Panc1 (cell line): ENCODE measurements around the gene ZNF25. TPM values are rescaled to one million over a fixed set of nuclear protein-coding genes. Genes with fewer than 3 reads are reported as not detected.
A peak's percentile ranks its signal among the peaks of the same experiment; 100 is the strongest.
"Not testable (repeated sequence)": the region's sequence is repeated elsewhere in the genome, so short reads cannot be mapped to it uniquely, and the experiment has no call there.

ENCODE experiments used
- ATAC-seq: fragments of 200-7000 bp; cut with Tn5 transposase; 2 replicates; pipeline ENCODE4 v1.9.1; 2020; ENCODE audit warnings: mild to moderate bottlenecking, moderate library complexity
- Bru-seq: library from RNA; stranded (reverse); fragments of 400-500 nt; gene quantifications from one replicate; lab custom pipeline; 2021; lab: Mats Ljungman, UMichigan
- BruChase-seq, 2 experiments: library from RNA; stranded (reverse); fragments of 400-500 nt; gene quantifications; one replicate each; lab custom pipeline; 2021; lab: Mats Ljungman, UMichigan
- BruUV-seq: library from RNA; stranded (reverse); fragments of 400-500 nt; replicated peaks from 2 replicates; lab custom pipeline; 2021; lab: Mats Ljungman, UMichigan
- CTCF ChIA-PET: fragments of 300-600 bp; sonication (Branson Sonifier 250); formaldehyde crosslinking; loops from one replicate; lab custom pipeline; 2022; ENCODE audit warnings: antibody characterized with exemption; lab: Charles Lee
- POLR2A ChIA-PET: fragments of 300-600 bp; sonication (Branson Sonifier 250); formaldehyde crosslinking; loops from one replicate; lab custom pipeline; 2022; ENCODE audit warnings: antibody characterized with exemption; lab: Charles Lee
- DNase-seq: peaks from one replicate; pipeline ENCODE4 v3.0.0-alpha.2; 2010; ENCODE audit warnings: low read depth, low spot score
- H3K27ac ChIP-seq: 2 replicates; pipeline ENCODE4 v1.5.1; 2011; ENCODE audit warnings: mild to moderate bottlenecking, low read length, inconsistent platforms
- H3K27me3 ChIP-seq: fragments of 200-500 bp; sonication (Bioruptor generic); 2 replicates; pipeline ENCODE4 v1.6.0; 2014; ENCODE audit warnings: low read length, inconsistent platforms; ENCODE audit not compliant: control insufficient read depth, insufficient read depth
- H3K36me3 ChIP-seq: fragments of 200-500 bp; sonication (Bioruptor generic); 2 replicates; pipeline ENCODE4 v1.5.1; 2014; ENCODE audit warnings: inconsistent platforms, mild to moderate bottlenecking, low read length, moderate library complexity; ENCODE audit not compliant: control insufficient read depth, insufficient read depth
- H3K4me1 ChIP-seq: 2 replicates; pipeline ENCODE4 v1.5.1; 2011; ENCODE audit warnings: inconsistent platforms, mild to moderate bottlenecking, low read length, moderate library complexity; ENCODE audit not compliant: control insufficient read depth, insufficient read depth
- H3K4me3 ChIP-seq, 2 experiments: 2 replicates each; pipeline ENCODE4 v1.5.1; 2011 to 2012; ENCODE audit warnings: low read depth in 2 of 2, low read length in 2 of 2, mild to moderate bottlenecking in 2 of 2, inconsistent platforms in 1 of 2, moderate library complexity in 1 of 2
- H3K9me3 ChIP-seq: fragments of 200-500 bp; sonication (Bioruptor generic); 2 replicates; pipeline ENCODE4 v1.5.1; 2014; ENCODE audit warnings: low read depth, mild to moderate bottlenecking, inconsistent platforms, low read length, moderate library complexity; ENCODE audit not compliant: control insufficient read depth, insufficient read depth
- CTCF ChIP-seq: fragments of 450-650 bp; IDR thresholded peaks from 2 replicates; pipeline ENCODE4 v1.5.1; 2017; ENCODE audit warnings: mild to moderate bottlenecking
- POLR2AphosphoS5 ChIP-seq: IDR thresholded peaks from 2 replicates; pipeline ENCODE4 v1.6.1; 2012; ENCODE audit warnings: mild to moderate bottlenecking, low read depth, low read length, moderate library complexity
- REST ChIP-seq, 2 experiments: IDR thresholded peaks; 2 replicates each; pipeline ENCODE4 v1.6.1; 2011 to 2012; ENCODE audit warnings: low read depth in 2 of 2, control low read depth in 1 of 2, low read length in 1 of 2, mild to moderate bottlenecking in 1 of 2, moderate library complexity in 1 of 2; ENCODE audit not compliant: insufficient read depth in 1 of 2
- SIN3A ChIP-seq: IDR thresholded peaks from 2 replicates; pipeline ENCODE4 v1.6.1; 2012; ENCODE audit warnings: low read depth, mild to moderate bottlenecking, low read length, moderate library complexity, borderline replicate concordance; ENCODE audit not compliant: insufficient read depth
- TCF7L2 ChIP-seq: IDR thresholded peaks from 2 replicates; pipeline ENCODE4 v1.6.1; 2011; ENCODE audit warnings: mild to moderate bottlenecking, low read depth, low read length, inconsistent platforms
- in situ Hi-C: cut with HindIII; loops from 2 replicates; pipeline ENCODE4 v1.10.0; 2016; ENCODE audit warnings: low sequenced_read_pairs, low pct_unique_long_range_greater_than_20kb
- intact Hi-C: fragments of 100-400 bp; cut with micrococcal nuclease; formaldehyde crosslinking; loops from one replicate; pipeline ENCODE4 v1.10.0; 2022; ENCODE audit not compliant: unreplicated experiment
- long read RNA-seq: library from polyadenylated mRNA; unstranded; transcript quantifications from one replicate; pipeline ENCODE4 v2.0.0, GENCODE V29; 2021; ENCODE audit not compliant: unreplicated experiment
- polyA plus RNA-seq: library from polyadenylated mRNA; unstranded; fragments of >200 nt; gene quantifications from one replicate; pipeline ENCODE4 v1.2.1, GENCODE V29; 2012; ENCODE audit warnings: missing spikeins; ENCODE audit not compliant: insufficient read length
- total RNA-seq: library from RNA; stranded (reverse); gene quantifications from one replicate; pipeline ENCODE4 v1.2.1, GENCODE V29; 2021; ENCODE audit not compliant: unreplicated experiment

Gene ZNF25
- 2.9 TPM for total RNA-seq
- polyA plus RNA-seq: 2.3 TPM
- percentile 53 among the genes with signal in this experiment for Bru-seq, nascent RNA
- percentile 61 among the genes with signal in this experiment for BruChase-seq, experiment 1, labeled RNA remaining after a 2-hour chase
- percentile 62 among the genes with signal in this experiment for BruChase-seq, experiment 2, labeled RNA remaining after a 6-hour chase
- long read RNA-seq, full-length matches to known transcripts: 12 of 22 reads
- long read RNA-seq, partial matches to known transcripts: 1 of 22 reads
- long read RNA-seq, other reads (novel, unspliced or antisense): 9 of 22 reads

- peak; percentile 98 for ATAC-seq
- TF ChIP-seq TCF7L2 (peak; percentile 52), CTCF (peak; percentile 90), POLR2AphosphoS5 (no peak; the same call in 1 of the 2 replicates), REST (IDR thresholded peaks at IDR 0.05; ENCODE audit: insufficient read depth in 1 of 2, low read depth in 2 of 2, low read length in 1 of 2) (no peak), SIN3A (no peak)
- DNase-seq: peak; percentile 90
- CTCF ChIA-PET: interaction anchor here (0.6 to 1.2 kb wide), 8 partner anchors 13 to 683 kb away, joined by 3 to 14 read pairs (median 9); partner anchors contain the start of gene ZNF33A
- H3K4me3 ChIP-seq: peak within 1 kb of the TSS; percentile 67 to 71
- POLR2A ChIA-PET: interaction anchor here (0.7 kb wide), 1 partner anchor 32 kb away, joined by 6 read pairs; no protein-coding TSS in a partner anchor
- in situ Hi-C loops: no loop called here
- H3K36me3 ChIP-seq: no peaks in the 10 kb centered on the region
- no peaks in the 10 kb centered on the region for H3K27me3 ChIP-seq
- H3K9me3 ChIP-seq: no peaks in the 10 kb centered on the region
- intact Hi-C loops: no loop called here
- no peaks in the 10 kb centered on the region for H3K4me1 ChIP-seq
- peak within 1 kb of the TSS; percentile 80 for H3K27ac ChIP-seq
- no TSS peak for BruUV-seq
These were observed at the start of gene ZNF25 for GRCh38 chr10:37976091-37976879. TSS of gene ZNF25 (minus strand) at chr10:37976647. CDS start at chr10:37971722, 4,925 bp downstream.

- DNase-seq: no peak
- no peaks in the 10 kb centered on the region for H3K27me3 ChIP-seq
- TF ChIP-seq SIN3A (no peak), POLR2AphosphoS5 (no peak), REST (IDR thresholded peaks at IDR 0.05; ENCODE audit: insufficient read depth in 1 of 2, low read depth in 2 of 2, low read length in 1 of 2) (no peak), TCF7L2 (no peak), CTCF (no peak)
- no peaks in the 10 kb centered on the region; the same call in 1 of the 2 replicates for H3K36me3 ChIP-seq
- no peaks in the 10 kb centered on the region for H3K9me3 ChIP-seq
- in situ Hi-C loops (no loop called here), intact Hi-C loops (no loop called here)
- ChIA-PET CTCF (no interaction called here), POLR2A (no interaction called here)
- H3K4me1 ChIP-seq: no peaks in the 10 kb centered on the region
- BruUV-seq: no TSS peak
- no peak for ATAC-seq
- no peak overlapping the region for H3K27ac ChIP-seq
- no peak overlapping the region for H3K4me3 ChIP-seq
These were observed 48.8 kb upstream of the ZNF25 start for GRCh38 chr10:38025283-38025682.

GRCh38 chr10:38019124-38019523 lies 42.7 kb upstream of the ZNF25 start:
- H3K4me1 ChIP-seq, H3K27me3 ChIP-seq, intact Hi-C loops, POLR2A ChIA-PET, in situ Hi-C loops, ATAC-seq, H3K9me3 ChIP-seq, BruUV-seq, CTCF ChIA-PET, H3K4me3 ChIP-seq, DNase-seq, H3K27ac ChIP-seq: not testable (repeated sequence)
- H3K36me3 ChIP-seq: peaks cover 12% of the 10 kb centered on the region; the same call in 1 of the 2 replicates
